ENCODE results near the gene CTNNAL1.
"Not testable (repeated sequence)": the region's sequence is repeated elsewhere in the genome, so short reads cannot be mapped to it uniquely, and the experiment has no call there.

Gene CTNNAL1

GRCh38 chr9:108996643-108997042 lies 16.7 kb downstream of the CTNNAL1 start:
- DNase-seq (ENCODE audit: low read depth in 4 of 4, low spot score in 1 of 4): no peak

- no peak for DNase-seq (ENCODE audit: low read depth in 4 of 4, low spot score in 1 of 4)
Measured at GRCh38 chr9:108994695-108995094, 18.6 kb downstream of the CTNNAL1 start.

- no peak for DNase-seq (ENCODE audit: low read depth in 4 of 4, low spot score in 1 of 4)
Measured at GRCh38 chr9:108991479-108991878, 21.8 kb downstream of the CTNNAL1 start.

GRCh38 chr9:108983885-108984284 lies 29.4 kb downstream of the CTNNAL1 start:
- no peak for DNase-seq (ENCODE audit: low read depth in 4 of 4, low spot score in 1 of 4)

- DNase-seq (ENCODE audit: low read depth in 4 of 4, low spot score in 1 of 4): no peak
Measured at GRCh38 chr9:108980893-108981292, 32.4 kb downstream of the CTNNAL1 start.

- DNase-seq (ENCODE audit: low read depth in 4 of 4, low spot score in 1 of 4): no peak
Measured at GRCh38 chr9:108978205-108978604, 35.1 kb downstream of the CTNNAL1 start.

GRCh38 chr9:108973895-108974294 lies 39.4 kb downstream of the CTNNAL1 start:
- DNase-seq (ENCODE audit: low read depth in 4 of 4, low spot score in 1 of 4): no peak

GRCh38 chr9:108972626-108973209 lies 40.6 kb downstream of the CTNNAL1 start:
- no peak for DNase-seq (ENCODE audit: low read depth in 4 of 4, low spot score in 1 of 4)

- no peak for DNase-seq (ENCODE audit: low read depth in 4 of 4, low spot score in 1 of 4)
Measured at GRCh38 chr9:108972186-108972585, 41.1 kb downstream of the CTNNAL1 start.

GRCh38 chr9:108971392-108971791 lies 41.9 kb downstream of the CTNNAL1 start:
- not testable (repeated sequence) for DNase-seq (ENCODE audit: low read depth in 4 of 4, low spot score in 1 of 4)

- no peak for DNase-seq (ENCODE audit: low read depth in 4 of 4, low spot score in 1 of 4)
Measured at GRCh38 chr9:108967916-108968315, 45.4 kb downstream of the CTNNAL1 start.

GRCh38 chr9:108963459-108964143 lies 49.7 kb downstream of the CTNNAL1 start:
- DNase-seq (ENCODE audit: low read depth in 4 of 4, low spot score in 1 of 4): no peak

GRCh38 chr9:108961151-108961550 lies 52.1 kb downstream of the CTNNAL1 start:
- no peak for DNase-seq (ENCODE audit: low read depth in 4 of 4, low spot score in 1 of 4)

- DNase-seq (ENCODE audit: low read depth in 4 of 4, low spot score in 1 of 4): no peak
Measured at GRCh38 chr9:108960331-108960730, 53.0 kb downstream of the CTNNAL1 start.

- DNase-seq (ENCODE audit: low read depth in 4 of 4, low spot score in 1 of 4): no peak
Measured at GRCh38 chr9:108956631-108957026, 56.7 kb downstream of the CTNNAL1 start.

- DNase-seq (ENCODE audit: low read depth in 4 of 4, low spot score in 1 of 4): no peak
Measured at GRCh38 chr9:108956022-108956630, 57.2 kb downstream of the CTNNAL1 start.

- DNase-seq (ENCODE audit: low read depth in 4 of 4, low spot score in 1 of 4): no peak
Measured at GRCh38 chr9:108953983-108954574, 59.2 kb downstream of the CTNNAL1 start.

- no peak for DNase-seq (ENCODE audit: low read depth in 4 of 4, low spot score in 1 of 4)
Measured at GRCh38 chr9:108951578-108951977, 61.7 kb downstream of the CTNNAL1 start.

GRCh38 chr9:108950168-108950567 lies 63.1 kb downstream of the CTNNAL1 start:
- DNase-seq (ENCODE audit: low read depth in 4 of 4, low spot score in 1 of 4): no peak

GRCh38 chr9:108939975-108940374 lies 73.3 kb downstream of the CTNNAL1 start:
- DNase-seq (ENCODE audit: low read depth in 4 of 4, low spot score in 1 of 4): no peak

- DNase-seq (ENCODE audit: low read depth in 4 of 4, low spot score in 1 of 4): no peak
Measured at GRCh38 chr9:108937561-108938305, 75.6 kb downstream of the CTNNAL1 start.

Measured in stimulated activated CD4-positive, alpha-beta T cell treated with anti-CD3 and anti-CD28 coated beads, Interleukin-1b, Interleukin-23, amount 100 ng/mL, for 24 hours (primary cell).